Endothelial cell (in vitro differentiated cells): ENCODE measurements around the gene LRRC2. TPM values are rescaled to one million over a fixed set of nuclear protein-coding genes. Genes with fewer than 3 reads are reported as not detected.
A peak's percentile ranks its signal among the peaks of the same experiment; 100 is the strongest.
"Not testable (repeated sequence)": the region's sequence is repeated elsewhere in the genome, so short reads cannot be mapped to it uniquely, and the experiment has no call there.

ENCODE experiments used
- DNase-seq: peaks from one replicate; pipeline ENCODE4 v3.0.0; 2021; ENCODE audit warnings: low spot score
- H3K27ac Mint-ChIP-seq: one replicate; pipeline ENCODE4 v1.8.0; 2021; ENCODE audit warnings: mixed read lengths, inconsistent platforms; ENCODE audit not compliant: unreplicated experiment
- H3K27me3 Mint-ChIP-seq: one replicate; pipeline ENCODE4 v1.8.0; 2021; ENCODE audit warnings: mild to moderate bottlenecking, moderate library complexity, mixed read lengths, inconsistent platforms; ENCODE audit not compliant: unreplicated experiment
- H3K36me3 Mint-ChIP-seq: one replicate; pipeline ENCODE4 v1.8.0; 2021; ENCODE audit warnings: mild to moderate bottlenecking, low read depth, mixed read lengths, inconsistent platforms; ENCODE audit not compliant: unreplicated experiment
- H3K4me1 Mint-ChIP-seq: one replicate; pipeline ENCODE4 v1.8.0; 2021; ENCODE audit warnings: mild to moderate bottlenecking, mixed read lengths, inconsistent platforms; ENCODE audit not compliant: unreplicated experiment
- H3K4me3 Mint-ChIP-seq: one replicate; pipeline ENCODE4 v1.8.0; 2021; ENCODE audit warnings: mild to moderate bottlenecking, mixed read lengths, inconsistent platforms; ENCODE audit not compliant: unreplicated experiment
- H3K9me3 Mint-ChIP-seq: one replicate; pipeline ENCODE4 v1.8.0; 2021; ENCODE audit warnings: mixed read lengths, inconsistent platforms; ENCODE audit not compliant: unreplicated experiment
- CTCF ChIP-seq: fragments of 200-600 bp; sonication (generic); IDR thresholded peaks from one replicate; pipeline ENCODE4 v1.5.0; 2021; ENCODE audit warnings: antibody characterized with exemption; ENCODE audit not compliant: unreplicated experiment
- total RNA-seq: library from RNA; stranded (reverse); fragmentation: NEBNext Ultra II Directional; extraction: Animal tissue kit (Norgen Biotek cat#: 25700); gene quantifications from one replicate; pipeline ENCODE4 v1.2.1, GENCODE V29; 2021; ENCODE audit not compliant: unreplicated experiment

Gene LRRC2
- total RNA-seq, 1 donor from 2014 or later = 0.23 TPM

- TF ChIP-seq CTCF = no peak
- Mint-ChIP-seq H3K9me3 (no peaks in the 10 kb centered on the region), H3K4me3 (no peak overlapping the region), H3K36me3 (no peaks in the 10 kb centered on the region), H3K27me3 (no peaks in the 10 kb centered on the region), H3K4me1 (peaks cover 15% of the 10 kb centered on the region), H3K27ac (no peak overlapping the region)
- no peak for DNase-seq
Observed at GRCh38 chr3:46542344-46542743, 23.8 kb downstream of the LRRC2 start.

GRCh38 chr3:46541835-46542234, 24.3 kb downstream of the LRRC2 start:
- no peaks in the 10 kb centered on the region for H3K27me3 Mint-ChIP-seq
- no peaks in the 10 kb centered on the region for H3K9me3 Mint-ChIP-seq
- H3K4me3 Mint-ChIP-seq = no peak overlapping the region
- no peak for TF ChIP-seq CTCF
- no peaks in the 10 kb centered on the region for H3K36me3 Mint-ChIP-seq
- no peak for DNase-seq
- H3K4me1 Mint-ChIP-seq = peaks cover 15% of the 10 kb centered on the region
- no peak overlapping the region for H3K27ac Mint-ChIP-seq

GRCh38 chr3:46540550-46540949, 25.6 kb downstream of the LRRC2 start:
- no peaks in the 10 kb centered on the region for H3K27me3 Mint-ChIP-seq
- peaks cover 15% of the 10 kb centered on the region for H3K4me1 Mint-ChIP-seq
- no peaks in the 10 kb centered on the region for H3K9me3 Mint-ChIP-seq
- DNase-seq = no peak
- H3K27ac Mint-ChIP-seq = no peak overlapping the region
- no peak overlapping the region for H3K4me3 Mint-ChIP-seq
- no peak for TF ChIP-seq CTCF
- no peaks in the 10 kb centered on the region for H3K36me3 Mint-ChIP-seq

GRCh38 chr3:46539443-46540005, 26.6 kb downstream of the LRRC2 start:
- no peaks in the 10 kb centered on the region for H3K27me3 Mint-ChIP-seq
- H3K36me3 Mint-ChIP-seq = no peaks in the 10 kb centered on the region
- DNase-seq = no peak
- H3K9me3 Mint-ChIP-seq = no peaks in the 10 kb centered on the region
- TF ChIP-seq CTCF = no peak
- peaks cover 15% of the 10 kb centered on the region for H3K4me1 Mint-ChIP-seq
- H3K4me3 Mint-ChIP-seq = no peak overlapping the region
- no peak overlapping the region for H3K27ac Mint-ChIP-seq

- H3K9me3 Mint-ChIP-seq = no peaks in the 10 kb centered on the region
- H3K4me3 Mint-ChIP-seq = no peak overlapping the region
- TF ChIP-seq CTCF = no peak
- peak; percentile 33 for DNase-seq
- H3K36me3 Mint-ChIP-seq = no peaks in the 10 kb centered on the region
- peaks cover 15% of the 10 kb centered on the region for H3K4me1 Mint-ChIP-seq
- H3K27ac Mint-ChIP-seq = peak overlapping the region; percentile 44
- peaks cover 1% of the 10 kb centered on the region for H3K27me3 Mint-ChIP-seq
Observed at GRCh38 chr3:46538803-46539442, 27.2 kb downstream of the LRRC2 start.

GRCh38 chr3:46538425-46538802, 27.7 kb downstream of the LRRC2 start:
- not testable (repeated sequence) for H3K9me3 Mint-ChIP-seq, H3K27ac Mint-ChIP-seq, H3K27me3 Mint-ChIP-seq, H3K36me3 Mint-ChIP-seq, H3K4me3 Mint-ChIP-seq, DNase-seq
- H3K4me1 Mint-ChIP-seq = peaks cover 15% of the 10 kb centered on the region
